ENCODE results near the gene AOPEP. TPM values are rescaled to one million over a fixed set of nuclear protein-coding genes. Genes with fewer than 3 reads are reported as not detected.

Gene AOPEP
- total and polyA plus RNA-seq, 4 donors = 29.0 to 121 (median 60.0) TPM

- WGBS, 2 donors = 31 to 54% methylated on average over 4 of the region's 4 CpGs
- TF ChIP-seq, protein P1, sequence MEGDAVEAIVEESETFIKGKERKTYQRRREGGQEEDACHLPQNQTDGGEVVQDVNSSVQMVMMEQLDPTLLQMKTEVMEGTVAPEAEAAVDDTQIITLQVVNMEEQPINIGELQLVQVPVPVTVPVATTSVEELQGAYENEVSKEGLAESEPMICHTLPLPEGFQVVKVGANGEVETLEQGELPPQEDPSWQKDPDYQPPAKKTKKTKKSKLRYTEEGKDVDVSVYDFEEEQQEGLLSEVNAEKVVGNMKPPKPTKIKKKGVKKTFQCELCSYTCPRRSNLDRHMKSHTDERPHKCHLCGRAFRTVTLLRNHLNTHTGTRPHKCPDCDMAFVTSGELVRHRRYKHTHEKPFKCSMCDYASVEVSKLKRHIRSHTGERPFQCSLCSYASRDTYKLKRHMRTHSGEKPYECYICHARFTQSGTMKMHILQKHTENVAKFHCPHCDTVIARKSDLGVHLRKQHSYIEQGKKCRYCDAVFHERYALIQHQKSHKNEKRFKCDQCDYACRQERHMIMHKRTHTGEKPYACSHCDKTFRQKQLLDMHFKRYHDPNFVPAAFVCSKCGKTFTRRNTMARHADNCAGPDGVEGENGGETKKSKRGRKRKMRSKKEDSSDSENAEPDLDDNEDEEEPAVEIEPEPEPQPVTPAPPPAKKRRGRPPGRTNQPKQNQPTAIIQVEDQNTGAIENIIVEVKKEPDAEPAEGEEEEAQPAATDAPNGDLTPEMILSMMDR (IDR thresholded peaks at IDR 0.05; ENCODE audit: control extremely low read depth, extremely low read depth) = no peak
- no peaks in the 10 kb centered on the region for H3K9me3 ChIP-seq (ENCODE audit: control insufficient read depth in 4 of 4, insufficient read depth in 3 of 4, low read length in 3 of 4)
- peaks cover 8 to 51% (median 32%) of the 10 kb centered on the region in 5 donors for H3K4me1 ChIP-seq (ENCODE audit: control insufficient read depth in 5 of 5, insufficient read depth in 5 of 5, low read length in 5 of 5)
- H3K4me3 ChIP-seq = no peak overlapping the region
- peak; percentile 32 to 85 (median 74) for DNase-seq
- peak overlapping the region in 1 of 2 donors; percentile 85 for H3K9ac ChIP-seq (ENCODE audit: insufficient read depth in 1 of 2, low read length in 2 of 2)
- H3K27me3 ChIP-seq (ENCODE audit: control insufficient read depth in 3 of 3, insufficient read depth in 3 of 3, low read length in 2 of 3) = no peaks in the 10 kb centered on the region
- H3K27ac ChIP-seq (ENCODE audit: low read depth in 1 of 2, low read length in 1 of 2) = peak overlapping the region; percentile 87 to 97
- no peaks in the 10 kb centered on the region for H3K36me3 ChIP-seq (ENCODE audit: control insufficient read depth in 4 of 4, insufficient read depth in 4 of 4, low read length in 4 of 4)
- no peak for ATAC-seq (ENCODE audit: insufficient read depth, low FRiP score)
Measured at GRCh38 chr9:94867842-94868312, 141.4 kb downstream of the AOPEP start.

GRCh38 chr9:94868464-94868863, 142.0 kb downstream of the AOPEP start:
- TF ChIP-seq, protein P1 (IDR thresholded peaks at IDR 0.05; ENCODE audit: control extremely low read depth, extremely low read depth) = no peak
- Histone ChIP-seq H3K9ac (ENCODE audit: insufficient read depth in 1 of 2, low read length in 2 of 2) (no peak overlapping the region), H3K4me3 (no peak overlapping the region), H3K4me1 (ENCODE audit: control insufficient read depth in 5 of 5, insufficient read depth in 5 of 5, low read length in 5 of 5) (peaks cover 8 to 51% (median 36%) of the 10 kb centered on the region in 5 donors), H3K27me3 (ENCODE audit: control insufficient read depth in 3 of 3, insufficient read depth in 3 of 3, low read length in 2 of 3) (no peaks in the 10 kb centered on the region), H3K36me3 (ENCODE audit: control insufficient read depth in 4 of 4, insufficient read depth in 4 of 4, low read length in 4 of 4) (no peaks in the 10 kb centered on the region), H3K27ac (ENCODE audit: low read depth in 1 of 2, low read length in 1 of 2) (peak overlapping the region; percentile 84 to 97), H3K9me3 (ENCODE audit: control insufficient read depth in 4 of 4, insufficient read depth in 3 of 4, low read length in 3 of 4) (no peaks in the 10 kb centered on the region)
- 95 to 97% methylated on average over 2 of the region's 2 CpGs for WGBS, 2 donors
- DNase-seq (no peak), ATAC-seq (ENCODE audit: insufficient read depth, low FRiP score) (no peak)

- no peak for ATAC-seq (ENCODE audit: insufficient read depth, low FRiP score)
- H3K9ac ChIP-seq (ENCODE audit: insufficient read depth in 1 of 2, low read length in 2 of 2) = no peak overlapping the region
- H3K36me3 ChIP-seq (ENCODE audit: control insufficient read depth in 4 of 4, insufficient read depth in 4 of 4, low read length in 4 of 4) = no peaks in the 10 kb centered on the region
- 63 to 66% methylated on average over 4 of the region's 4 CpGs for WGBS, 2 donors
- DNase-seq = no peak
- peaks cover 6 to 41% (median 37%) of the 10 kb centered on the region in 5 donors for H3K4me1 ChIP-seq (ENCODE audit: control insufficient read depth in 5 of 5, insufficient read depth in 5 of 5, low read length in 5 of 5)
- H3K4me3 ChIP-seq = no peak overlapping the region
- H3K9me3 ChIP-seq (ENCODE audit: control insufficient read depth in 4 of 4, insufficient read depth in 3 of 4, low read length in 3 of 4) = no peaks in the 10 kb centered on the region
- peak overlapping the region in 1 of 2 donors; percentile 97 for H3K27ac ChIP-seq (ENCODE audit: low read depth in 1 of 2, low read length in 1 of 2)
- TF ChIP-seq, protein P1 (IDR thresholded peaks at IDR 0.05; ENCODE audit: control extremely low read depth, extremely low read depth) = no peak
- H3K27me3 ChIP-seq (ENCODE audit: control insufficient read depth in 3 of 3, insufficient read depth in 3 of 3, low read length in 2 of 3) = no peaks in the 10 kb centered on the region
Measured at GRCh38 chr9:94869415-94869843, 142.9 kb downstream of the AOPEP start.

DNA sequence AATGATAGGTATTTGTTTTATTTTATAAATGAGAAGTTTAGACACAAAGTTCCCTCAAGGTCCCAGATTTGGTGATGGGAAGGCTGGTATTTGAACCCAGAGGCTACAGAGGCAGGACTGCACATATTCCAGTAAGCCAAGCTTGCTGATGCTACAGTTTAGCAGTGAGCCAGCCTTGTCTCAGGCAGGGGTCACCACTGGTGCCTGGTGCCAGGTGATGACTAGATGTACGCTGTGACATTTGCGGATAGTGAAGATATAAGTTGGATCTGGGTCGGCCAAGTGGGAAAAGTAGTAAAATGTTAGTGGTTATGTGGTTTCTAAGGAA, 143.9 kb downstream of the AOPEP start:
- DNase-seq (no peak), ATAC-seq (ENCODE audit: insufficient read depth, low FRiP score) (no peak)
- Histone ChIP-seq H3K4me3 (no peak overlapping the region), H3K9me3 (ENCODE audit: control insufficient read depth in 4 of 4, insufficient read depth in 3 of 4, low read length in 3 of 4) (no peaks in the 10 kb centered on the region), H3K9ac (ENCODE audit: insufficient read depth in 1 of 2, low read length in 2 of 2) (no peak overlapping the region), H3K4me1 (ENCODE audit: control insufficient read depth in 5 of 5, insufficient read depth in 5 of 5, low read length in 5 of 5) (peaks cover 6 to 38% (median 31%) of the 10 kb centered on the region in 5 donors), H3K27me3 (ENCODE audit: control insufficient read depth in 3 of 3, insufficient read depth in 3 of 3, low read length in 2 of 3) (no peaks in the 10 kb centered on the region), H3K36me3 (ENCODE audit: control insufficient read depth in 4 of 4, insufficient read depth in 4 of 4, low read length in 4 of 4) (no peaks in the 10 kb centered on the region), H3K27ac (ENCODE audit: low read depth in 1 of 2, low read length in 1 of 2) (peak overlapping the region; percentile 18 to 97)
- TF ChIP-seq, protein P1 (IDR thresholded peaks at IDR 0.05; ENCODE audit: control extremely low read depth, extremely low read depth) = no peak
- WGBS, 2 donors = 95 to 98% methylated on average over 3 of the region's 3 CpGs
